ENCODE results near the gene ASAP2.

- TF ChIP-seq CTCF (IDR thresholded peaks at IDR 0.05): no peak
- TF ChIP-seq POLR2AphosphoS5 (IDR thresholded peaks at IDR 0.05): no peak
- no peak for TF ChIP-seq POLR2A (IDR thresholded peaks at IDR 0.05)
These were observed 125.1 kb downstream of the ASAP2 start for GRCh38 chr2:9331704-9332103.
